Heart left ventricle (tissue), 16 donors: Measurements from ENCODE around the gene RPEL1. TPM values are rescaled to one million over a fixed set of nuclear protein-coding genes. Genes with fewer than 3 reads are reported as not detected.
A peak's percentile ranks its signal among the peaks of the same experiment; 100 is the strongest.

Experiments
- ATAC-seq, 4 donors: fragments of 200-7000 bp; cut with Tn5 transposase; one replicate each; pipeline ENCODE4 v1.9.1; 2020 to 2022; ENCODE audit warnings: moderate library complexity in 4 of 4, mild to moderate bottlenecking in 3 of 4, moderate number of reproducible peaks in 1 of 4
- DNase-seq, 5 donors: peaks; one replicate each; pipeline ENCODE4 v3.0.0-alpha.2; 2020
- H3K27ac ChIP-seq, 12 donors: fragments of 200-600 bp; sonication (generic) in 4 of 12; one replicate each; pipeline versions ENCODE4 v1.5.0 to v1.8.0; 2016 to 2022; ENCODE audit warnings: mild to moderate bottlenecking in 2 of 12
- H3K27me3 ChIP-seq, 9 donors: fragments of 200-600 bp; sonication (generic) in 2 of 9; one replicate each; pipeline versions ENCODE4 v1.5.1 to v1.8.0; 2016 to 2022; ENCODE audit warnings: mild to moderate bottlenecking in 3 of 9
- H3K36me3 ChIP-seq, 9 donors: fragments of 200-600 bp; sonication (generic) in 2 of 9; one replicate each; pipeline versions ENCODE4 v1.5.0 to v1.8.0; 2018 to 2022; ENCODE audit warnings: mild to moderate bottlenecking in 2 of 9
- H3K4me1 ChIP-seq, 12 donors: fragments of 200-600 bp; sonication (generic) in 4 of 12; one replicate each; pipeline versions ENCODE4 v1.5.0 to v1.8.0; 2016 to 2022; ENCODE audit warnings: mild to moderate bottlenecking in 3 of 12
- H3K4me3 ChIP-seq, 12 donors: fragments of 200-600 bp; sonication (generic) in 4 of 12; one replicate each; pipeline versions ENCODE4 v1.5.0 to v1.8.0; 2017 to 2022; ENCODE audit warnings: mild to moderate bottlenecking in 9 of 12, moderate library complexity in 4 of 12
- H3K9me3 ChIP-seq, 12 donors: fragments of 200-600 bp; sonication (generic) in 4 of 12; one replicate each; pipeline versions ENCODE4 v1.5.0 to v1.8.0; 2016 to 2022; ENCODE audit warnings: mild to moderate bottlenecking in 1 of 12
- CTCF ChIP-seq, 12 donors: fragments of 200-600 bp; sonication (generic) in 4 of 12; IDR thresholded peaks; one replicate each; pipeline versions ENCODE4 v1.5.0 to v1.8.0; 2018 to 2022; ENCODE audit warnings: antibody characterized with exemption in 12 of 12, mild to moderate bottlenecking in 5 of 12
- POLR2A ChIP-seq, 2 donors: fragments of 450-650 bp; IDR thresholded peaks; one replicate each; pipeline ENCODE4 v1.6.1; 2017; ENCODE audit warnings: antibody characterized with exemption in 2 of 2, mild to moderate bottlenecking in 2 of 2, moderate library complexity in 2 of 2
- WGBS, 4 donors: extraction: QIAGEN DNeasy Blood & Tissue Kit in 2 of 4; methylation state at CpG; one replicate each; pipeline versions ENCODE4 v1.1.5 to v1.1.7; 2013 to 2018; 5-methylcytosine and 5-hydroxymethylcytosine counted together
- intact Hi-C, 10 donors: fragments of 100-400 bp; cut with DNase I; formaldehyde crosslinking; loops; one replicate each; pipeline versions ENCODE4 v1.11.1 to v1.14.2; 2022
- polyA plus RNA-seq, 2 donors: library from polyadenylated mRNA; stranded (reverse); fragments of 200-250 nt; gene quantifications; one replicate each; pipeline ENCODE4 v1.2.3, GENCODE V29; 2013
- total RNA-seq, 9 donors: library from RNA; depleted of rRNA in 2 of 9; stranded (reverse); fragments of >200 nt in 2 of 9; fragmentation: NEBNext Ultra II Directional in 3 of 9; extraction: Animal tissue kit (Norgen Biotek cat#: 25700) in 3 of 9; gene quantifications; one replicate each; pipeline versions ENCODE4 v1.1.0 to v1.2.4, GENCODE V29; 2016 to 2023
- donor health status: ischemic (EF 13 %, LVEDD 7.1; RV severe dilation, severe dysfunction).
- donor health status: healthy with polysubstance abuse.
- donor health status: DM: no; HTN: yes; CAD: no.
- donor health status: DM: no; HTN: no; CAD: no.
- donor health status: ischemic (EF 25% LVEDD 6.9; RV normal size, moderate dysfunction).
- donor health status: ischemic (EF 25% LVEDD 5.7; RV mildly dilated, moderate dysfunction).
- donor health status: healthy.
- donor health status: DM: yes; HTN: yes; CAD: no.
- donor health status: ischemic (EF 35%, LVEDD 5.7; RV mildly dilated, moderate dysfunction).
- donor health status: nonischemic (EF 11% LVEDD 7.7; RV severe dilation, severe dysfunction).
- donor health status: DM: yes; HTN: yes; CAD: no.
- donor health status: PGD.
- donor health status: ischemic (EF 29% LVEDD 5.4; RV normal size, mild dysfunction).
- donor health status: nonischemic (EF 23%, LVEDD 6.1; RV moderate dilation, normal function).

The RPEL1 gene
- total and polyA plus RNA-seq, 11 donors: not detected

- Histone ChIP-seq H3K4me1 (peaks cover 0 to 57% (median 15%) of the 10 kb centered on the region in 12 donors), H3K27me3 (no peaks in the 10 kb centered on the region), H3K27ac (peak overlapping the region in 1 of 12 donors; percentile 57), H3K4me3 (no peak overlapping the region), H3K36me3 (no peaks in the 10 kb centered on the region), H3K9me3 (no peaks in the 10 kb centered on the region)
- intact Hi-C loops: loop anchor here in 2 of 10 donors (5.0 to 10.0 kb wide), 2 partner anchors 44 to 54 kb away; no protein-coding TSS in a partner anchor
- 90 to 91% (median 91%) methylated on average over 8 of the region's 8 CpGs for WGBS, 4 donors
- TF ChIP-seq POLR2A (IDR thresholded peaks at IDR 0.05) (no peak), CTCF (IDR thresholded peaks at IDR 0.05) (no peak)
- ATAC-seq (no peak), DNase-seq (no peak)
Measured at GRCh38 chr10:103198648-103199047, 47.0 kb upstream of the RPEL1 start.

GRCh38 chr10:103199488-103199887, 46.2 kb upstream of the RPEL1 start:
- Histone ChIP-seq H3K4me3 (no peak overlapping the region), H3K27me3 (no peaks in the 10 kb centered on the region), H3K27ac (peak overlapping the region in 1 of 12 donors; percentile 57), H3K9me3 (no peaks in the 10 kb centered on the region), H3K36me3 (no peaks in the 10 kb centered on the region), H3K4me1 (peaks cover 0 to 48% (median 12%) of the 10 kb centered on the region in 12 donors)
- ATAC-seq (no peak), DNase-seq (no peak)
- intact Hi-C loops: loop anchor here in 2 of 10 donors (5.0 to 10.0 kb wide), 2 partner anchors 43 to 55 kb away; no protein-coding TSS in a partner anchor
- no peak for TF ChIP-seq CTCF (IDR thresholded peaks at IDR 0.05)
- no peak for TF ChIP-seq POLR2A (IDR thresholded peaks at IDR 0.05)
- WGBS, 4 donors: 92 to 95% (median 94%) methylated on average over 1 of the region's 1 CpG

- intact Hi-C loops: no loop called here
- DNase-seq (no peak), ATAC-seq (peak in 2 of 4 donors; percentile 32 to 41)
- 81 to 85% (median 83%) methylated on average over 7 of the region's 7 CpGs for WGBS, 4 donors
- H3K36me3 ChIP-seq: no peaks in the 10 kb centered on the region
- H3K4me3 ChIP-seq: no peak overlapping the region
- TF ChIP-seq POLR2A (IDR thresholded peaks at IDR 0.05): no peak
- no peak for TF ChIP-seq CTCF (IDR thresholded peaks at IDR 0.05)
- H3K9me3 ChIP-seq: no peaks in the 10 kb centered on the region
- H3K27me3 ChIP-seq: no peaks in the 10 kb centered on the region
- H3K27ac ChIP-seq: peak overlapping the region in 1 of 12 donors; percentile 12
- H3K4me1 ChIP-seq: peaks cover 0 to 31% (median 3%) of the 10 kb centered on the region in 12 donors
Measured at GRCh38 chr10:103202319-103202718, 43.4 kb upstream of the RPEL1 start.

GRCh38 chr10:103203466-103203865, 42.2 kb upstream of the RPEL1 start:
- Histone ChIP-seq H3K27me3 (no peaks in the 10 kb centered on the region), H3K4me1 (peaks cover 0 to 20% (median 0%) of the 10 kb centered on the region in 12 donors), H3K9me3 (no peaks in the 10 kb centered on the region), H3K4me3 (no peak overlapping the region), H3K27ac (no peak overlapping the region), H3K36me3 (no peaks in the 10 kb centered on the region)
- ATAC-seq (no peak), DNase-seq (no peak)
- intact Hi-C loops: no loop called here
- WGBS, 4 donors: 92 to 98% (median 94%) methylated on average over 3 of the region's 3 CpGs
- no peak for TF ChIP-seq CTCF (IDR thresholded peaks at IDR 0.05)
- TF ChIP-seq POLR2A (IDR thresholded peaks at IDR 0.05): no peak
